ENCODE measurements around the gene KRT24.

GRCh38 chr17:40671282-40671681 lies 32.3 kb downstream of the KRT24 start:
- no peak for TF ChIP-seq MAX (IDR thresholded peaks at IDR 0.05)
- TF ChIP-seq POLR2A (IDR thresholded peaks at IDR 0.05; ENCODE audit: low read length) = no peak
- TF ChIP-seq REST (IDR thresholded peaks at IDR 0.05) = no peak
- no peak for TF ChIP-seq EP300 (IDR thresholded peaks at IDR 0.05)
- no peak for TF ChIP-seq CTCF (IDR thresholded peaks at IDR 0.05)
- no peak for TF ChIP-seq RAD21 (conservative IDR thresholded peaks at IDR 0.05 in 1 of 2, IDR thresholded peaks at IDR 0.05 in 1 of 2)
- no peak for TF ChIP-seq RFX5 (IDR thresholded peaks at IDR 0.05)
- TF ChIP-seq E2F6 (IDR thresholded peaks at IDR 0.05; ENCODE audit: borderline replicate concordance, low read depth) = no peak
- TF ChIP-seq ELK1 (IDR thresholded peaks at IDR 0.05; ENCODE audit: low read depth, low read length) = no peak
- no peak for TF ChIP-seq NFE2L2 (conservative IDR thresholded peaks at IDR 0.05; ENCODE audit: low read length)
- TF ChIP-seq CBX8 (IDR thresholded peaks at IDR 0.05) = no peak
